Epithelial cell of esophagus (primary cell): ENCODE results near the gene CHMP5.

Experiments used
- DNase-seq: peaks from one replicate; pipeline ENCODE4 v3.0.0; 2010; ENCODE audit warnings: low read depth
- H3K4me3 ChIP-seq: 2 replicates; pipeline ENCODE4 v1.5.1; 2011; ENCODE audit warnings: mild to moderate bottlenecking, low read length, control low read depth
- CTCF ChIP-seq: IDR thresholded peaks from 2 replicates; pipeline ENCODE4 v1.5.1; 2011; ENCODE audit warnings: low read depth, mild to moderate bottlenecking, low read length, control low read depth, inconsistent platforms; ENCODE audit not compliant: insufficient read depth; ENCODE audit errors: missing control alignments

CHMP5 gene

GRCh38 chr9:33273266-33273971 is 8.6 kb downstream of the CHMP5 start:
- TF ChIP-seq CTCF = no peak
- H3K4me3 ChIP-seq = no peak overlapping the region
- no peak for DNase-seq

GRCh38 chr9:33273972-33274328 is 9.1 kb downstream of the CHMP5 start:
- H3K4me3 ChIP-seq = no peak overlapping the region
- peak; percentile 16 for DNase-seq
- TF ChIP-seq CTCF = no peak

- TF ChIP-seq CTCF = no peak
- no peak overlapping the region for H3K4me3 ChIP-seq
- DNase-seq = no peak
These were observed 12.6 kb downstream of the CHMP5 start for GRCh38 chr9:33277484-33277883.

- DNase-seq = peak; percentile 10
- H3K4me3 ChIP-seq = no peak overlapping the region
- TF ChIP-seq CTCF = no peak
These were observed 20.7 kb downstream of the CHMP5 start for GRCh38 chr9:33285502-33285901.

- peak; percentile 87 for TF ChIP-seq CTCF
- no peak overlapping the region for H3K4me3 ChIP-seq
- DNase-seq = peak; percentile 72
These were observed 22.2 kb downstream of the CHMP5 start for GRCh38 chr9:33287087-33287490.

- H3K4me3 ChIP-seq = no peak overlapping the region
- no peak for TF ChIP-seq CTCF
- DNase-seq = no peak
These were observed 23.4 kb downstream of the CHMP5 start for GRCh38 chr9:33288235-33288634.

GRCh38 chr9:33288828-33289483 is 24.1 kb downstream of the CHMP5 start:
- no peak for DNase-seq

More at GRCh38 chr9:33288828-33289483, 24.1 kb downstream of the CHMP5 start:
- no peak for TF ChIP-seq CTCF
- H3K4me3 ChIP-seq = no peak overlapping the region
